ENCODE data around the gene SLC45A3.
"Not testable (repeated sequence)": the region's sequence is repeated elsewhere in the genome, so short reads cannot be mapped to it uniquely, and the experiment has no call there.

Gene SLC45A3

DNA sequence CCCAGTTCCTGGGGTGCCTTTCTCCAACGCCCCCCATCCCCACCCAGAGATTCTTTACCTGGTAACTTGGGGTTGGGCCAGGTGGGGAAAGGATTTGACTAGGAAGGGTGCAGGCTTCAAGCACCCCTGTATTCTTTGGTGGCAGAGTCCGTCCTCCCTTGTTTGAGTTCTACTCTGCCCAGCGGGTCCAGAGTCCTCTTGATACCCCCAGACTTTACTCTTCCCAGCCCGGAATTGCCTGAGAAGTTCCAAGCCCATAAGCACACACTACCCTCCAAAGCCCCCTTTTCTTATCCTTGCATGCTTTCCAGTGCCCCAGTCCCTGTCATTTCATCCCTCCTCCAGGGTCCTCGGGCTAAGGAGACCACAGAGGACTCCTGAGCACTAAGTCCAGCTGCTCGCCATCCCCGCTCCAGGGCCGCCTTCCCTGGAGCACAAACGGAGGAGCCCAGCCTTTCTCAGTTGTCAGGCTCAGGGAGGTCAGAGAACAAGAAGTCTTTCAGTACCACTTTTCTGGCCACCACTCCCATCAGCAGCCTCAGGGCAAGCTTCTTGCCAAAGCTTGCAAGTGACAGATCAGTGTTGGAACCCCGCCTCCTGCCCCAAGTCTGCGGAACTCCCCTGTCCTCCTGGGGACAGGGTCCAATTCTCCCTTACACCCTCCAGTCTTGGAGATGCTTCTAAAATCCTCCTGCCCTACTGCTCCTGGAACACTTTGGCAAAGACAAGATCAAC is 12.2 kb downstream of the SLC45A3 start:
- no peak for DNase-seq

DNA sequence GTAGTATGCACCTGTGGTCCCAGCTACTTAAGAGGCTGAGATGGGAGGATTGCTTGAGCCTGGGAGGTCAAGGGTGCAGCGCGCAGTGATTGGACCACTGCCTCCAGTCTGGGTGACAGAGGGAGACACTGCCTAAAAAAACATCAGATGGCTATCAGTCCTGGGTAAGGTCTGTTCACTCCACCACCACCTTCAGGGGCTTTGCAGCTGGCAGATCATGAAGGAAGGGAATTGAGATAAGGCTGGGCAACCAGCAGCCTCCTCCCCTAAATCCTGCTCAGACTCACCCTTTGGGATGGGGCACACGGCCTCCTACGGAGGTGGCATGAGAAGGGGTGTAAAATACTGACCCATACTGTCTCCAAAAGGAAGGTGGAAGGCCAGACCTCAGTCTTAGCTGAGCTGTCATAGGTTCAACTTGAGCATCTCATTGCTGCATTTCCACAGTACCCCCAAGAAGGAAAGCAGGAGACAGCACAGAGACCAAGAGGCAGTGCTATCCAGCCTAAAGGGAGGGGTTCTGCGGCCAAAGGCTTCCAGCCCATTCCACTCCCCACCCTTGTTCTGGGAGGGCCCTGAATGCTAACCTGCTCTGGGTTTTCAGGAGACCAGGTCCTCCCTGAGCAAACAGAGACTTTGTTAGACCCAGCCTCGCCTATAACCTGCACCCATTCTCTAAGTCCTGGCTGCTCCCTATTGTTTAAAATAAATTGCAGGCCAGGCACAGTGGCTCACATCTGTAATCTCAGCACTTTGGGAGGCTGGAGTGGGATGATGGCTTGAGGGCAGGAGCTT is 13.7 kb downstream of the SLC45A3 start:
- DNase-seq, result no peak

DNA sequence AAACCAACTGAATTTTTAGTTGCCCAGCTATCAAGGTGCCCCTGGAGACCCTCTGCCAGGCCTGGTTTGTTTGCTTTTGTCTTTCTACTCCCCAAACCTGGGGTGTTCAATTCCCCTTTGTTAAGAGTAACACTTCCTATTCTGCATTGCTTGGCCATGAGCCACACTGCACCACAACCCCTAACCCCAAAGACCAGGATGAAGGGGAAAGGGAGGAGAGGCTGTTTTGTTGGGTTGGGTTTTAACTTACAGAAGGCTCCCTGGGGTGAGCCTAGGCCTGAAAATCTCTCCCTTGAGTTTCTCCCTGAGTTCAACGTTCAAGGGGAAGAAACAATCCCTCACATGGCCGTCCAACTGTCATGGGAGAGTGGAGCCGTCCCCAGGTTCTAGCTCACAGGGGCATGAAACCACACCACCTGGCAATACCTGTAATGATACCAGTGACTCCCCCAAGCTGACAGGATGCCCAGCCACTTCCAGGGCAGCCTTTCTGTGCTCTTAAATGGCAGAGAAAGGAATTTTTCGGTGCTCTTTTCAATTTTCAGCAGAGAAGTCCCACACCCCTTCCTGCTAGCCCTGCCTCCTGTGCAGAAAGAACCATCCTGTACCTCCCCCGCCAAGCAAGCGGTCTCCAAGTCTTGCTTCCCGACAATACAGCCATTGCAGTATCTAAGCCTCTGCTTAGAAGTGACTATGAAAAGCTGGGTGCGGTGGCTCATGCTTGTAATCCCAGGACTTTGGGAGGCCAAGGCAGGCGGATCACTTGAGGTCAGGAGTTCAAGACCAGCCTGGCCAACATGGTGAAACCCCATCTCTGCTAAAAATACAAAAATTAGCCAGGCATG is 14.9 kb downstream of the SLC45A3 start:
- no peak for DNase-seq

DNA sequence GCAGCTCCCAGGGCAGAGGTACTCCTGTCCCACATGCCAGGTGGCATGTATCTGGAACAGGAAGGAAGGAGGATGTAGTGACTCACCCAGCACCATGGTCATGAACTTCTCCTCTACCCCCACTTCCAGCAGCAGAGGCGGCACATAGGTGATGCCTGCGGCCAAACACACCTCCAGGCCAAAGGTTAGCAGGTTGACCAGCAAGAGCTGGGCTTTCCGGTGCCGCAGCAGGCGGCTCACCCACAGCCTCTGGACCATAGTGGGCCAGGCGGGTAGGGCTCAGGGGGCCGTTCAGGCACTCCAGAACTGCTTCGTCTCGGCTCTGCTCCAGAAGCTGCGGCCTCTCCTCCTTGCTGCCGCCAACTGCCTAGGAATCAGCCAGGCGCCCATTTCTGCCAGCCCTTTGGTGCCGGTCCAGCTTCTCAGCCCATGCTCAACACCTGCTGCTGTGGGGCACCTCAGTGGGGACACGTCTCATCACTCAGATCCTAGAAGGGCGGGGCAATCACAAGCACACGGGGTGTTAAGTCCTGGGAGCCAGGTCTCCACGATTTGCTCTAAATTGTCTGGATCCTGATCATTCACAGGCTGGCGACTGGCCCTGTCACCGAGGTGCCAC is 15.8 kb downstream of the SLC45A3 start:
- DNase-seq, result no peak

DNA sequence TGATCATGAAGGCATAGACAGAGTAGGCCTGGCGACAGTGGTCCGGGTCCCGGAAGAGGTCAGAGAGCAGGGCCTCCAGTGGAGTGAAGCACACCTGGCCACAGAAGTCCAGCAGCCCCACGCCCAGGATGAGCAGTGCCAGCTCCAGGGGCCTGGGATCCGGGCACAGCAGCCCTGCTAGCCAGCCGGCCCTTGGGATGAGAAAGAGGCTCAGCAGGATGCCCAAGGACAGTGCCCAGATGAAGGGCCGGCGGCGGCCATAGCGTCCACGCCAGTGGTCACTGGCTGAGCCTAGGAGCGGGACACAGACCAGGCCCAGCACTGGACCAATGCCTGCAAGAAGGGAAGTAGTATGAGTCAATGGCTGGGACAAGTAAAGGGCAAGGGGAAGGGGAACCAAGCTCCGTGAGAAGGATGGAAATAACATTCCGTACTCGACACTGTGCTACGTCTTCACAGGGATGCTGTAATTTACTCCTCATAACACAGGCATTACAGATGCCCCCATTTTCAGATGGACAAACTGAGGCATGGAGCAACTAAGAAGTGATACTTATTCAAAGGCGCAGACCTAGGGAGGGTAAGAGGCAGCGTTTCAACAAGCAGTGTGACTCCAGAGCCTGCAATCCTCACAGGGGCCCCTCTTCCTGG is 16.9 kb downstream of the SLC45A3 start:
- no peak for DNase-seq

DNA sequence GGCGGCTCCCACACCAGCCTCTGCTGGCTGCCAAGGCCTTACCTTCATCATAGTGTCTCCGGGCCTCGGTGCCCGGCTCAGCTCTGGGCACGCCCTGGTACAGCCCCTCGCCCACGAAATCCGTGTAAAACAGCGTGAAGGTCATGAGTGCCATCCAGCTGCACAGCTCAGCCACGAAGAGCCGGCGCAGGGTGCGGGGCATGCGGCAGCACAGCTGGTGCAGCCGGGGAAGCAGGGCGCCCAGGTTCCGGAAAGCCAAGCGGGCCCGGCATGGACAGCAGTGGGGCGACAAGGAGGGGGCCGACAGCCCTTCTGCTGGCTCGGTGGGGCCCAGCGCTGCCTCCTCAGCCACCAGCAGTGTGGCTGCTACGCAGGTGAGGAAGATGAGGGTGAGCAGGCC is 17.5 kb downstream of the SLC45A3 start:
- DNase-seq, result no peak

DNA sequence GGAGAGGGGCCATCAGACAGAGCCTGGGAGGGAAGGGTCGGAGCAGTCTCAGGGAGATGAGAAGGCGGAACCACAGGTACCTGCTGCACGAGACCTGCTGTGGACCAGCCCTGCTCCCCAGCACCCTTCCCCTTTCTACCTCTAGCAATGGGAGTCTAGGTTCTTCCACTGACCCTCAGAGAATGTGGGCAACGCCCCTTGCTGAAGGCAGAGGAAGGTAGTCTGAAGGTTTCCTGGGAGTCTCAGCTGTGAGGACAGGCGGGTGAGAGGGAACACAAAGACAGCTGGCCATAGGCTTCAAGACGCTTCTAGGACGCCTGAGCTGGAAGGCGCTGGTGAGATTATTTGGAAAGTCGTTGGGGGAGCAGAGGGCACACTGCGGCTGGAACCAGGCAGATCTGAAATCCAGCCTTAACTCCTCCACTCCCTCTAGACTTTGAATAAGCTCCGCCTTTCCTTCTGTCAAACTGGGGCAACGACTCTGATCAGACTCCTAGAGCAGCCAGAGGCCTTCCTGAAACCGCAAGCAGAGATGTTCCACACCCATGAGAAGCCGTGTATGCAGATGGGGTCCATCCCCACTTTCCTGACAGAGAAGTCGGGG is 18.1 kb downstream of the SLC45A3 start:
- DNase-seq, result peak in 1 of 2 experiments; percentile 20

DNA sequence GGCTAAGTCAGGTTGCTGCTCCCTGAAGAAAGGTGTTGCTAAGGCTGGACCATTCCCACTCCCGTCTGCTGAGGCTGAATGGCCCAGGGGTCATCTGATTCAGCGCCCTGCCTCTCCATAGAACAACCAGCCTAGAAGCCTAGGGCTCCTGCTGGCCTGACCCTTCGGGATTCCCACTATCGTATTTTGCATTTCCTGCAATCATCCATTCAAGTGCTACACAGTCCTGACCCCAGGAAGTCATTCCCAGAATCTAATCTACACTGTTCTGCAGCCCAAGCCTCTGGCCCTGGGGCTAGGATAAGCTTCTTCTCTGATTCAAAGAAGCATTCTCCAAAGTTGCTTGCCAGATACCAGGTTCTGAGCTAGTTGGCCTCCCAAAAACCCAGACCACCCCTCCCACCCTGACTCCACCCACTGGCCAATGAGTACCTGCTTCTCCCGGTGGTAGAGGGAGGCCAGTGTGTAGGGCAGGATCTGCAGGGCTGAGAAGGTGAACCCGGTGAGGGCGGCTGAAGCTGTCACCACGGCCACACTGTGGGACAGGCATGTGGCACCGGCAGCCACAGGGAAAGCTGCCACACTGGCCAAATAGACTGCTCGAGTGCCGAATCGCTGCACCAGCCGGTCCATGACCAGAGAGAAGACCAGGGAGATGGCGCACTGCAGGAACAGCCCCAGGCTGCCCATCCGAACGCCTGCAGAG is 18.7 kb downstream of the SLC45A3 start:
- DNase-seq, result no peak

DNA sequence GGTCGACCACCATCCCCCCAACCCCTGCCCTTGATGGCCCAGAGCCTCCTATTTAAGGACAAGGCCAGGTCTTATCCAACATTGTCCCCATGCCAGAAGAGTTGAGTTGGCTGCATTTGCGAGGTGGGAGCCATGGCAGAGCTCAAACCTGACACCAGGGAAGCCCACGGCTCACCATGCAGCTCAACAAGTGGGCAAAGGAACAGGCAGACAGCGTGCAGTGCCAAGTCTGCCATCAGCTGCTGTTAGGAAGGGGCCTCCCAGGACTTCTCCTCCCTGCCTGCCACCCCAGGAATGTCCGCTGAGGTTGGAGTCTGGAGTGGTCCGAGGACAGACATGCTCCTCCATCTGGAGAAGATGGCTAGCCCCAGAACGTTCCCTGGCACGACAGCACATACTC is 19.9 kb downstream of the SLC45A3 start:
- DNase-seq, result no peak

DNA sequence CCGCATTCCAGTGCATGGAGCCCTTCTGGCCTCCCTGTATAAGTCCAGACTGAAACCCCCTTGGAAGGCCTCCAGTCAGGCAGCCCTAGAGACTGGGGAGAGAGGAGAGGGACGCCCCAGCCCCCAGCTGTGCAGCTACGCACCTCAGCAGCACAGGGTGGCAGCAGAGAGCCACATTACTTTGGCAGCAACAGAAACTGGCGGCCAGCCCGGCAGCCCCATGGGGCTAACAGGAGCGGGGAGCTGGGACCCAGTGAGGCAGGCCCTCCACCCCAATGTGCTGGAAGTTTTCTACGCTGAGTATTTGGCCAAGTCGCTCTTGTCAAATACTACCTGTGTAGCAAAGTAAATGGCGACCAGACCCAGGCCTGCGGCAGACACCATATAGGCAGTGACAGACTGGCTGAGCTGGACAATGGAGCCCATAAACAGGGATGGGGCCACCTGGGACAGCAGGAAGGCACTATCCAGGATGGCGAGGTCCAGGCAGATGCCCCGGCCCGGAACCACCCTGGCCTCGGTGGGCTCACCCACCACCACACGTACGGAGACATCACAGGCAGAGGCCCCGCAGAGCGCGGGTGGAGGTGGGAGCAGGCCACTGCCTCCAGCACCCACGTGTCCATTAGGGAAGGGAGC is 21.2 kb downstream of the SLC45A3 start:
- peak in 1 of 2 experiments; percentile 21 for DNase-seq

DNA sequence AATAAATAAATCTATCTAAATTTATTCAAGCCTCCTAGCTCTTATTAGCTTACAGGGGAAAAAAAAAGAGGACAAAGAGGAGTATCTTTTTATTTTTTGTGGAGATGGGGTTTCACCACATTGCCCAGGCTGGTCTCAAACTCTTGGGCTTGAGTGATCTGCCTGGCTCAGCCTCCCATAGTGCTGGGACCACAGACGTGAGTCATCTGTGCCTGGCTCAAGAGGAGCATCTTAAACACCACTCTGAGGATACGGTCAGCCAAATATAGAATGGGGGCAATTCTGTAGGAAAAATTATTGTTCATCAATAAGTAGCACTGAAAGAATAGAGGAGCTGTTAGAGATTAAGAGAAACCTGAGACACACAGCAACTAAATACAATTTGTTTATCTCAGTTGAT is 24.1 kb downstream of the SLC45A3 start:
- no peak for DNase-seq

DNA sequence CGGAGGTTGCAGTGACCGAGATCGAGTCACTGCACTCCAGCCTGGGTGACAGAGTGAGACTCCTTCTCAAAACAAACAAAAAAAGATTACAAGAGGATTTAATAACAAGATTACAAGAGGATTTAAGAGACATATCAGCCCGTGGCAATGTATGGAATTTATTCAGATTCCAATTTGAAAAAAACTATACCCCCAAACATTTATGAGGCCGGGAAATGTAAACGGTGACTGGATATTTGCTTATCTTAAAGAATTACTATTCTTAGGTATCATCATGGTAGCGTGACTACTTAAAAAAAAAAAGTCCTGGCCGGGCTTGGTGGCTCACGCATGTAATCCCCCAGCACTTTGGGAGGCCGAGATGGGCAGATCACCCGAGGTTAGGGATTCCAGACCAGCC is 27.3 kb downstream of the SLC45A3 start:
- DNase-seq, result no peak

DNA sequence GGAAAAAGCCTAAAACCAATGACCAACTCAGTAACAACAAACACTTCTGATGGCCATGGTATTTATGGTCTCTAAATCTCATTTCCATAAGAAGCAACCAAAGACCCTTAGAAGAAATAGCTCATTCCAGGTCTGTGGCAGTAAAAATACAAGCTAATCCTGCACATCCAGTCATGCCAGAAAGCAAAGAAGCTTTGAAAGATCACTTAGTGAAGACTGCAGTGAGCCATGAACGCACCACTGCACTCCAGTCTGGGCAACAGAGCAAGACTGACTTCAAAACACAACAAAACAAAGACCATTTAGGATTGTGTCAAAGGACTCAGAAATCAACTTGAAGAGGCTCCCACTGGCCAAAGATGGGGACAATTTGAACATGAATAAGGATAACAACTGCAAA is 30.1 kb downstream of the SLC45A3 start:
- no peak for DNase-seq

DNA sequence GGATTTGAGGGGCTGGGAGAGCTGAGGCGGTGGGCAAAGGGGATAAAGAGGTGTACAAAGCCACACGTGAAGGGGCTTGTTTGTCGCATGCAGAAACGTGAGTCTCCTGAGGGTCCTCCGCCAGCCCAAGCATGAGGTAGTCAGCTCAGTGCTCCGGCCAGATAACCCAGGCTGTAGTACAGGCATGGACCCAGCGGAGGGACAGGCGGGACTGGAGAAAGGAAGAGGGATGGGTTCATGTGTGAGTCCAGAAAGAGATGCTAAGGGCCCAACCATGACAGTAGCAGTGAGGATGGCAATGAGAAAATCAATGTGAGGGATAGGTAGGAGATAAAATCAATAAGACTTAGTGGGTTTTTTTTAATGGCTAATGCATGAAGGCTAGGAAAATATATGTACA is 34.8 kb downstream of the SLC45A3 start:
- DNase-seq, result no peak

DNA sequence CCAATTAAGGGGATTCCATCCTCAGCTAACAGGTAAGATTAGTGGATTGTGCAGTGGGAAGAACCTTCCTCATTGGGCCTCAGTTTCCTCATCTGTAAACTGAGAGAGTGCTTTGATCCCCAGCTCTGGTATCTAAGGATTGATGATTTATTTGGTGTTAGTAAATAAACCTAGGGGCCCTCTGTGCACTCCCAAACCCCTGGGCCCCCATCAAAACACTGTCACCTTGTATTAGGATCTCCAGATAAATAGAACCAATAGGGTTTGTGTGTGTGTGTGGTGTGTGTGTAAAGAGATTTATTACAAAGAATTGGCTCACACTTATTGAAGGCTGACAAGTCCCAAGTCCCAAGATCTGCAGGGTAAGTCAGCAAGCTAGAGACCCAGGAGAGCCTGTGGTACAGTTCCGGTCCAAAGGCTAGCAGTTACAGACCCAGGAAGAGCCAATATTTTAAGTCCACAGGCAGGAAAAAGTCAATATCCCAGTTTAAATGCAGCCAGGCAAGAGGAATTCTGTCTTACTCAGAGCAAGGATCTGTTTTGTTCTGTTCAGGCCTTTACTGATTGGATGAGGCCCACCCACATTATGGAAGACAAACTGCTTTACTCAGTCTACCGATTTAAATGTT is 37.5 kb downstream of the SLC45A3 start:
- DNase-seq, result no peak

DNA sequence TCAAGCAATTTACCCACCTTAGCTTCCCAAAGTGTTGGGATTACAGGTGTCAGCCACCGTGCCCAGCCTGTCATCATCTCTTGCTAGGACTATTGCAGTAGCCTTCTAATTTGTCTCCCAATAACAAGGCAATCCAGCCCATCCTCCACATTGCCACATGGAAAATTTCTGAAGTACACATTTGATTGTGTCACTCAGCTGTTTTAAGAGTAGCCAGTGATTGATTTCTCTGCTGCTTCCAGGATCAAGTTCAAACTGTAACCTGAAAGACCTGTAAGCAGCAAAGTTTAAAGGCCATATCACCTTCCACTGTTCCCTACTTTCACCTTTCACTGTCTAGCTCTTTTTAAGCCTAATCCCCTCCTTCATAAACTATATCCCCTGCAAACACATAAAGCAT is 40.7 kb downstream of the SLC45A3 start:
- no peak for DNase-seq

DNA sequence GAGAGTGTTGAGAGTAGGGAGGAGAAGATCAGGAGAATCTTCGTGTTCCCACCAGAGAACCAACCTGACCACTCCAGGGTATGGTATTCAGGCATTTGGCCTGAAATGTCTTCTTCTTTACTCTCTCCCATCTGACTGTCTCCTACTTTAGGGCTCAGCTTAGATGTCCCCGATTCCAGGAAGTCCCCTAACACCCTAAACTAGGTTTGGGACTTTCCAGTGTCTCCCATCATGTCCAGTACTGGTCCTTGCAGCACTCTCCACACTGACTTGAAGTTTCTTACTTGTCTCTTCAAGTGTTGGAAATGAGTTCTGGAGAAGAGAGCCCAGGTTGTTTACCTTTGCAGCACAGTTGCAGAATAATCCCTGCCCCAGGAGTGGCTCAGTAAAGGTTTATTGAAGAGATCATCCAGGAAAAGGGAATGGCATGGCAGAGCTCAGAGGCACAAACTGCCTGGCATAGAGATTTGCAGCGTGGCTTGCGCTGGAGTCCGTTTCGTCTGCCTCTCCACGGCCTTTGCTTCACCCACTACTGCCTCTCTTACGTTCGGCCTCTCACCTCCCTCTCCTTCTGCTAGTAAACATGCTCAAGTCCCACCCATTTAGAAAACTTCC is 42.3 kb downstream of the SLC45A3 start:
- no peak for DNase-seq

DNA sequence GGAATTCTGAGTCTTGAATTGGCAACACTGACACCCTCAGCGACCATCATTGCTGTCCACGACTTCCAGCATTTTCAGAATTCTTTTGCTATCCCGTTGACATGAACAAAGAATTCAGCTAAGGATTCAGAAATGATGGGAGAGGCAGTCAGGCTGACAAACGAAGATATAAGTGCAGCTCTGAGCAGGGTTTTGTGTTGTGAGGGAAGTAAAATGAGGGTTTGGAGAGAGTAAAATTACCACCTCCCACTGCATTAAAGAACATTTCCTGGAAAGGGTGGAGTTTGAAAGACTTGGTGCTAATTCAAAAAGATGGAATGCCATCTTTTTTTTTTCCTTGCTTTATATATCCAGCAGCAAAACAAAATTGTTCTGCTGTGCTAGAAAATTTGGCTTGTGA is 43.6 kb downstream of the SLC45A3 start:
- DNase-seq, result no peak

DNA sequence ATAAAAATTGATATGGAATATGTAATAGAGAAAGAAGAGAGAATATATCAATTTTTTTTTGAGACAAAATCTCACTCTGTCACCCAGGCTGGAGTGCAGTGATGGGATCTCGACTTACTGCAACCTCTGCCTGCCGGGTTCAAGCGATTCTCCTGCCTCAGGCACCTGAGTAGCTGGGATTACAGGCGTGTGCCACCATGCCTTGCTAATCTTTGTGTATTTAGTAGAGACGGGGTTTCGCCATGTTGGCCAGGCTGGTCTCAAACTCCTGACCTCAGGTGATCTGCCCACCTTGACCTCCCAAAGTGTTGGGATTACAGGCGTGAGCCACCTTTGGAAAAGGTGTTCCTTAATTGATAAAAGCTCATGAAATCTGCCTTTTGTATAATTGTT is 44.2 kb downstream of the SLC45A3 start:
- DNase-seq, result not testable (repeated sequence)

DNA sequence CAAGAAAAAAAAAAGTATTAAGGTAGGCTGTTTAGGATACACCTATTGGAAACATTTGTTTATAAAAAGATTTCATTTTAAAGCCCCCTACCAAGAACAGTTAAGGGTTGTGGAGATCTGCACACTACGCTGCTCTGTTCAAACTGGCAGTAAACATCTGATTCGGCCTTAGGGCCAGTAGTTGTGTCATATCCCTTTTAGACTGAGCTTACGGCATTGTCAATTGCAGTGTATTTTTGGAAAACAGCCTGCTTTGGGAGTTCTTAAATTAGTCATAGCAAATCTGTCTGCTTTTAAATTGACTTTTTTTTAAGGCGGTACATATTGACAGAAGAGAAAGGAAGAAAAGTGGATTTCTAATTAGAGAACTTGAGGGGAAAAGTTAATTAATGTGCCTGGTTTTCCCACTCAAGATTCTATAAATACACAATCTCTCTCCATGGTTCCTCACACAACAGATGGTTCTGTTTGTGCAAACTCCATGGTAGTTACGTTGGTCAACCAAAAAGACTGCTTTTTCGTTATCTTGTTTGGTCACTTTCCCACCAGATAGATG is 46.8 kb downstream of the SLC45A3 start:
- DNase-seq, result peak in 1 of 2 experiments; percentile 53
